8988T (cell line): ENCODE measurements around the gene NKX1-2.
A peak's percentile ranks its signal among the peaks of the same experiment; 100 is the strongest.

Experiments
- DNase-seq: peaks from one replicate; pipeline ENCODE4 v3.0.0; 2011

Gene NKX1-2

DNA sequence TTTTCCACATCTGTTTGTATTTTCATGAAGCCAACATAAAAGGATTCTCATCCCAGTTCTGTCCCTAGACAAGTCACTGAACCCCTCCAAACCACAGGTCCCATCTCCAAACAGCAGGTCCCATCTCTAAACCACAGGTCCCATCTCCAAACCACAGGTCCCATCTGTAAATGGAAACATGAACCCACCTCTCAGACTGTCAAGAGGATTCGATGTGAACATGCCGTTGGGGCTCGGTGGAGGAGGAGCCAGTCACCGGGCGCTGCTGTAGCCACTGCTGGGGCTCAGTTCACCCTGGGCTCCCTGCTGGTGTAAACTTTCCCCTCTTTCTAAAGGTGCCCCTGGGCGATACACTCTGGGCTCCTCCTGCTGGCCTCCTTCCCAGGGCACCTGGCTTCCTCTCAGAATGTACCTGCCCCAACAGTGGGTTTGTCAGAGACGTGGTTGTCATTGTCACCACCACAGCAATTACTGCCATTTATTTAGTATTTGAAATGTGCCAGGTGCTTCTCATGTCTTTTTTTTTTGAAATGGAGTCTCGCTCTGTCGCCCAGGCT, 24.8 kb upstream of the NKX1-2 start:
- no peak for DNase-seq

DNA sequence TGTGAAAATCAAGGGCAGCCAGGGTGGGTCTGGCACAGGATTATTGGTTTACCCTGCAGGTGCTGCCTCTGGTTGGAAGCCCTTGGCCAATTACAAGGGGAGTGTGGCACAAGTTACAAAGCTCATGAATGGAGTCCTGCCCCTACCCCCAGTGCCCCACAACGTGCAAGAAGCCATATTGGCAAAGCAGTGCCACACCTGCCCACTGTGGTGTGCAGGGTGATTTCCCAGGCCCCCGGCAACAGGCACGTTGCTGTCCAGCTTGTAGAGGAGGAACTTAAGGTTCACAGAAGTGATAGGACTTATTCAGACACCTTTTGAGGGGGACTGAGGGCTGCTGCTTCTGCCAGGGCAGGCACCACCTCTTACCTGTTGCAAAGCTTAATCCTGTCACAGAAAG, 23.2 kb upstream of the NKX1-2 start:
- no peak for DNase-seq

DNA sequence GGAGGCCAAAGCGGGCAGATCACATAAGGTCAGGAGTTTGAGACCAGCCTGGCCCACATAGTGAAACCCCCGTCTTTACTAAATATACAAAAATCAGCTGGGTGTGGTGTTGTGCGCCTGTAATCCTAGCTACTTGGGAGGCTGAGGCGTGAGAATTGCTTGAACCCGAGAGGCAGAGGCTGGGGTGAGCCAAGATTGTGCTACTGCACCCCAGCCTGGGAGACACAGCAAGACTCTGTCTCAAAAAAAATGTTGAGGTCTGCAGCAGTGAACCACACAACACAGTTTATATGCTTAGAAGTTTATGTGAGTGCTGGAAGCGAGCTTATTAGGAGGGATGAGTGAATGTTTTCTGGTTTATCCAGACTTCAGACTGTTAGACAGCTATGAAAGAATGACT, 22.2 kb upstream of the NKX1-2 start:
- DNase-seq: no peak

DNA sequence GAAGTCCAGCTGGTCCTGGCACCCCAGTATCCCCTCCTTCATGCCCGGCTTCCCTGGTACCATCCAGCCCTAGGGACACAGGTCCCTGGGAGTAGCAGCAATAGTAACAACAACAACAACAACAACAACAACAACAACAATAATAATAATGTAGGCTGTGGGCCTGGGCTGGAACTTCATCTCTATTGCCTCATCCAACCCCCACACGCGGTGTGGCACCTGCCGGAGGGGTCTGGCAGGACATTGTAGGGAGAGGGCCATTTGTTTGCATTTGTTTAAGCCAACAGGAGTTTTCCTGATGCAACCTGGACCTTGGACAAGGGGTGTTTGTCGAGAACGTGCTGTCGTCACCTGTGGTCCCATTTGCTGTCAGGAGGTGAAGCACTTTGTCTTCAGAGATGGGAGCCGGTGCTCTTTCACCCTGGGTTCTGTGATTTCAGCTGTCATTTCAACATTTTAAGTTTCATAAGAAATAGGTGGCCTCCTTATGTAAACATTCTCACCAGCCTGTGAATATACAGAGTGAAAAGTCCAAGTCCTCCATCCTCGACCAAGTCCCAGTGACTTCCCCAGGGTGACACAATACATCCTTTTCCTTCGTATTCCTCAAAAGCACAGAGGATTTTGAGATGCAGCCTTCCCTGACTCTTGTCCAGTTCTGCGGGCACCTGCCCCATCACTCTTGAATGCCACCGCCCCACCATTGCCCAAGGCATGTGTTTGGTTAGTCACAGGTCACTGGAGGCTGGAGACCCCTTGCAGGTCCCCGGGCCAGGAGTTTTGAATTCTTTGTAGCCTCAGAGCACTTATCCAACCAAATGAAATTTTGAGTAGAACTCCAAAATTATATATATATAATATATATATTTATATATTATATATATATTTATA, 21.0 kb upstream of the NKX1-2 start:
- no peak for DNase-seq

DNA sequence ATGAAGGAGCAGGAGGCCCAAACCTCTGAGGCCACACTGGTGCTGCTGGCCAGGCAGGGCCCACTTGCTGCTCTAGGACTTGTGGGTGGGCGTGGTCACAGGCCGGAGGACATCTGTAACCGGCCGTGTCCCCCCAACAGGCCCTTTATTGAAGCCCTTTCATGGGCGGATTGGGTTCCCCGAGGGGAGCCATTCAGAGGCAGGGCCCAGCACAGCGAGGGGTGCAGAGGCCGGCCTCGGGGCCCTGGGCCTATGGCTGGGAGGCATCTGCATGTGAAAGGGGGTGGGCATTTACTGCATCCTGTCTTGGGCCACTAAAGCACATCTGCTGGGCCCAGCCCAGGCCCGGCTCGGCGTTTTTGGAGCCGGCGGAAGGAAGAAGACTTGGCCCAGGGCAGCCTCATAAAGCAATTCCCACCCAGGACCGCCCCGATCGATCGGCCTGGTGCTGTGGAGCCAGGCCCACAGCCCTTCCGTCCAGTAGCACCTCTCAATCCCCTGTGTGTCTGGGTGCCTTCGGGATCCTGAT, 20.2 kb upstream of the NKX1-2 start:
- no peak for DNase-seq

DNA sequence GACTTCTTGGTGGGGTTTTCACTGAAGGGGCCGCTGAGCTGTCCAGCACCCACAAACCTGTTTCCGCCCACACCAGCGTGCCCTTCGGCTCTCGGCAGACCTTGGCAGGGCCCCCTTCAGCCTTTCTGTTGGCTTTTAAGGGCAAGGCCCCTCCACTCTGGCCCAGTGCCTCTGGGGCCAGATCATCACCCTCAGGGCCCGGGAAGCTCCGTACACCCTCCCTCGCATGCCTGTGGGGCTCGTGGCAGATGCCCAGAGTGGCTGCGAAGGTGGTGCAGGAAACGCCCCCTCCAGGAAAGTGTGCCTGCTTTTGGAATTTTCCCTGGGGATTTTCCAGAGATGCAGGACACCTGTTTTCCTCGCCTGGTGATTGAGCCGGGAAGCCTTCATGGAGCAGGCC, 18.8 kb upstream of the NKX1-2 start:
- no peak for DNase-seq

DNA sequence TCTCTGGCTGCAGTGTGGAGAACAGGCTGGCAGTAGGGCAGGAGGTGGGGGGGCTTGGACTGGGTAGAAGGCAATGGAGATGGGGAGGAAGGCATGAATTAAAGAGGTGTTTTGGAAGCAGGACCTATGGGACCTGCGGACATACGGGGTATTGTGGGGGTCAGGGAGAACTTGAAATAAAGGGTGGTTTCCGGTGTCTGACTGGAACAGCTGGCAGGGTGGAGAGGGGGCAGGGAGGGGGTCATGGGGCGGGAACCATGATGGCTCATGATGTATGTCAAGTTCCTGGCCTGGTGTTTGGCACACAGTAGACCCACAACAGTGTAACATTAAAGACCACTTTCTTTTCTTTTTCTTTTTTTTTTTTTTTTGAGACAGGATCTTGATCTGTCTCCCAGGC, 17.3 kb upstream of the NKX1-2 start:
- no peak for DNase-seq

DNA sequence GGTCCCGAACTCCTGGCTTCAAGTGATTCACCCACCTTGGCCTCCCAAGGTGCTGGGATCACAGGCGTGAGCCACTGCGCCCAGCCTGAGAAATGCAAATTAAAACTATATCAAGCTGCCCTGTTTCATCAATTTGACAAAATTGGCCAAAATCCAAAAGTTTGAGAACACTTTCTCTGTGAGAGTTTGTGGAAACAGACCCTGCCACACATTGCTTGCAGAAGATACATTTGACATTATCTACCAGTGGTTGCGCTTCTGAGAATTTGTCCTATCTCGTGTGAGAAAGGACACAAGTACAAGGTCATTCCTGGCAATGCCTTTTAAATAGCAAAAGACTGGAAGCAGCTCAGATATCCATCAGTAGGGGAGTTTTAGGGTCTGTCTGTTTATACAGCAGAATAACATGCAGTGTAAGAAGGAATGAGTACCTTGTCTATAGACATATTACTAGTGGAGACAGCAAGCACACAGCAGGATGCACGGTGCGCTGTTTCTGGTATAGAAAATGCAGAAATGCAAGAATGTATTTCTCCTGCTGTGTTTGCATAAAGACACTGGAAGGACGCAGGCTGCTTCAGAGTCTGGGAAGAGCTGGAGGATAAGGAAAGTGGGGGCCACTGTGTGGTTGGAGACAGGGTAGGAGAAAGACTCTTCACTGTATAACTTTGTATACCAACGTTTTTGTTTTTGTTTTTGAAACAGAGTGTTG, 16.1 kb upstream of the NKX1-2 start:
- DNase-seq: no peak

DNA sequence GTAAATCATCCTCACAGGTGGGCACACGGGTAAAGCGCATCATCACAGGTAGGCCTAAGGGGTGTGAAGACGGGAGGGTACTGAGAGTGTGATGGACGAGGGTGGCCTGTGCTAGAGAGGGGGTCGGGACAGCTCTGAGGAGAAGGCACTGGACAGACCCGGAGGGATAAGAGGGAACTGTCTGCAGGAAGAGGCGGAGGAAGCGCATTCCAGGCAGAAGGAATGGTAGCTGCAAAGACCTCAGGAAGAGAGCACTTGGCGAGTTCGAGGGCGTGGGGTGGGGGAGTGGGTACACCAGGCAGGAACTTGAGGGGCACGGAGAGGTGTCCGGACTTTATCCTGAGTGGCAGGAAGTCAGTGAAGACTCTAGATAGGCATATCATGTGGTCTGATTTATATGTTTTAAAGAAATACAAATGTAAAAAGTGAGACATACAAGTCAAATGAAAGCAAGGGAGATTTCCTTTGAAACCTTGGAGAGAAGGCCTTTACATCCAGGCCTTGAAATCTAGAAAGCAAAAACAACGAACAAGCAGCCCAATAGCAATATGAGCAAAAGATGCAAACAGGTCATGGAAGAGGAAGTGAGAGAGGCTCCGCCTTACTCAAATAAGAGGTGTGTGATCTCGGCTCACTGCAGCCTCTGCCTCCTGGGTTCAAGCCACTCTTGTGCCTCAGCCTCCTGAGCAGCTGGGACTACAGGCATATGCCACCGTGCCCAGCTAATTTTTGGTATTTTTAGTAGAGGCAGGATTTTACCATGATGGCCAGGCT, 15.4 kb upstream of the NKX1-2 start:
- no peak for DNase-seq

DNA sequence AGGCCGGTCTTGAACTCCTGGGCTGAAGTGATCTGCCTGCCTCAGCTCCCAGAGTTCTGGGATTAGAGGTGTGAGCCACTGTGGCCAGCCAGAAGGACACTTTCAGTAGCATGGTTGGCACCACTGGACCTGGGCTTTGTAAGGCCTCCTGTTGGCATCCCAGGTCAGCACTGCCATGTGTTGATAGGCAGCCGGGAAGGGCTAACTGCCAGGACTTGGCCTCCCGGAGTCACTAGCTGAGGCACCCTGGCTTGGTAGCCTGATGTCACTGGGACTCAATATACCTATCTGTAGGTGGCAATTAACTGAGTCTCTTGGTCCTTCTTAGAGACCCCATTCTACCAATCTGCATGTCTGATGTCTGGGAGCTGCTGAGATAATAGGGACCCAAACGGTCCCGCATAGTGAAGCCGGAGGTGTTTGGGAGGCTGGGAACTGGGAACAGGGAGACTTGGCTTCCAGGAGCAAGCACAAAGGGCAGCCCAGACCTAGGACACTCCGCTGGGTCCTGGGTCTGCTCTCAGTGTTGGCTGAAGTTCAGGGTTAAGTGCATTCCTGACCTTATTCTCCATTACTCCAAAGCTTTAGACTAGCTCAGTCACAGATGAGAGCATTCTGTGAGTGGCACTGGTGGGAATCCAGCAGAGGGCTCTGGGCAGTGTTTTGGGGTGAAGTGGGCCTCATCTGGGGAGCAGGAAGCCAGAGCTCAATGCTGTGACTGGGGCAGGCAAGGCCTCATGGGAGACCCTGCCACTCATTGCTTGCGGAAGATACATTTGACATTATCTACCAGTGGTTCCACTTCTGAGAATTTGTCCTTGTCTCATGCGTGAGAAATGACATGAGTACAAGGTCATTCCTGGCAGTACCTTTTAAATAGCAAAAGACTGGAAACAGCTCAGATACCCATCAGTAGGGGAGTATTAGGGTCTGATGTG, 14.5 kb upstream of the NKX1-2 start:
- DNase-seq: no peak

DNA sequence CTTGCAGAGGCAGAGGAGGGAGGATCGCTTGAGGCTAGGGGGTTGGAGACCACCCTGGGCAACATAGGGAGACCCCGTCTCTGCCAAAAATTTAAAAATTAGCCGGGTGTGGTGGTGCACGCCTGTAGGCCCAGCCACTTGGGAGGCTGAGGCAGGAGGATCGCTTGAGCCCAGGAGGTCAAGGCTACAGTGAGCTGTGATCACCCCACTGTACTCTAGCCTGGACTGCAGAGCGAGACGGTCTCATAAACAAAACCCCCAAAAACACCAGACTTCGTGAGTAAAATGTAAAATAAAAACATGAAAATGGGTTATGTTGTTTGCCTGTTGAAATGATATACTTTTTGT, 12.5 kb upstream of the NKX1-2 start:
- no peak for DNase-seq

DNA sequence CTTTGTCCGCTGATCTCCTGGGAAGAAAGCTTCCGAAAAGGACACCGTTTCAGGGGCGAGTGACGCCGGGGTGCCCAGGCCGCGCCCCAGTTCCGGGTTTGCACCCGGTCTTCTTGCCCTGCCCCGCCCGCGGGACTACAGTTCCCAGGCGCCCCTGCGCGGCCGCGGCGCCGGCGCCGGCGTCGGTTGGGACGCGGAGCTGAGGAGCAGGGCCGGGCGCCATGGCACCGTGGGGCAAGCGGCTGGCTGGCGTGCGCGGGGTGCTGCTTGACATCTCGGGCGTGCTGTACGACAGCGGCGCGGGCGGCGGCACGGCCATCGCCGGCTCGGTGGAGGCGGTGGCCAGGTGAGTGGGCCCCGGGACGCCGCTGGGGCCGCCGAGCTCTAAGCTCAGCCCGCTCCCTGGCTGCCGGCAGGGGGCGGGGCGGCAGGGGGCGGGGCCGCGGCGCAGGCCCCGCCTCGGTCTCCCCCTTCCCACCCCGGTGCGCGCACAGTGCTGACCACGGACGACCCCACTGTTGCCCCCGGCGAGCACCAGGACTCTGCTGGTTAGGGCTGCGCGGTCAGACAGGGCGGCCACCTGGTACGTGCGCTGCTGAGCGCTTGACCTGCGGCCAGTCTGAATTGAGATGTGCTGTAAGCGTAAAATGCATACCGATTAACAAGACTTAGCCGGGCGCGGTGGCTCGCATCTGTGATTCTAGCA, 12.0 kb upstream of the NKX1-2 start, which contains the start of gene LHPP:
LHPP (plus strand) TSS at position 182 of the 706 bp plus-strand sequence; CDS start at position 222, 40 bp downstream.
- DNase-seq: peak; percentile 92

DNA sequence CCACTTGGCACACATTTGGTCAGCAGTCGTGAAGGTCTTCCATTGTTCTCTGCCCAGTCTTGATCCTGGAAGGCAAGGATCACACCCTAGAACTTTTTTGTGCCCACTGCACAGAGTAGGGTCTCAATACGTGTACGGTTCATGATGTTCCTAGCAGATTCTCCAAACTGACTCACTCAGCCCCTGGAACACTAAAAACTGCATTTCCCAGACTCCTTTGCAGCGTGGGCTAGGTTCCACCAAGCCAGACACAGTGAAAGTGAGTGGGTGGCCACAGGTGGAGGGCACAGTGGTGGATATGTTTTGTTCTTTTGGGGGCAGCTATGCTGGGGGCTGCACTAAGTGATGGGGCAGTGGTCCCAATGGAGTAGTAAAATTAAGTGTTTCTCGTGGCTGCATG, 10.3 kb upstream of the NKX1-2 start:
- DNase-seq: no peak

DNA sequence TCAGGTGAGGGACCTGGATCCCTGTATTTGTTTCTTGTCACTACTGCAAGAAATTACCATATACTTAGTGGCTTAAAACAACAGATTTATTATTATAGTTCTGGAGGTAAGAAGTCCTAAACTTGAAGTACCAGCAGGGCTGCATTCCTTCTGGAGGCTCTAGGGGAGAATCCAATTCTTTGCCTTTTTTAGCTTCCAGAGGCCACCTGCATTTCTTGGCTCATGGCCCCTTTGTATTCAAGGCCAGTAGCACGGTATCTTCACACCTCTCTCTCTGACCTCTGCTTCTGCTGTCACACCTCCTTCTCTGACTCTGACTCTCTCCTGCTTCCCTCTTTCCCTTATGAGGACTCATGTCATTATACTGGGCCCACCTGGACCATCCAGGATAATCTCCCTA, 9.6 kb upstream of the NKX1-2 start:
- no peak for DNase-seq

DNA sequence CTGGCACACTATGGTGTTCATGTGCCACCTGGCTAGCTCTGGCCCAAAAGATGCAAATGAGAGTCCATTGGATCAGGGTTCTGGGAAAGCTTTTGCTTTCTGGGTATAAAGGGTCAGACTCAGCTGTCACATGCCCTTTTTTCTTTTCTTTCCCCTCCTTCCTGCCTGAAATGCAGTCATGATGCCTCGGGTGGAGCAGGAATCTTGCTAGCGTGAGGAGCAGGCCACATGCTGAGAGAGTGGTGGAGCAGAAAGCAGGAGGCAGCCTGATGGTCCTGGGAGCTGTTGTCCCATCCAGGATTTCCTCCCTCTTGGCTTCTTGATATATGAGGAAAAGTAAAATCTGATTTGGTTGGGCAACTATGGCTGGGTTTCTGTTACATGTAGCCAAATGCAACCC, 9.1 kb upstream of the NKX1-2 start:
- DNase-seq: no peak

DNA sequence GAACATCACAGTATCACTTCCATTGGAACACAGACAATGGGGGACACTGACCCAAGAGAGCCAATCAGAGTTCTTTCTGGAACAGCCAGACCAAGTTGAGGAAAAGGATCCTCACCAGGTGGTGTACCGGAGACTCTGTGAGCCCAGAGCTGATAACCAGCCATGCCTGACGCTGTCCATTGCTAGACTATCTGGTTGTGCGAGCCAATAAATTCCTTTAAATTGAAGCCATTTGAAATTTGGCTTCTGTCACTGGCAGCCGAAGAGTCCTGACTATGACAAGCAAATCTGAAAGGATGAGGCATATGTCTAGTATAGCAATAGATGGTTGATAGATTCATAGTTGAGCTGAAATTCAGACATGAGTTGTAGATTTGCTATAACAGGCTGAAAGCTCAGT, 8.6 kb upstream of the NKX1-2 start:
- DNase-seq: no peak

DNA sequence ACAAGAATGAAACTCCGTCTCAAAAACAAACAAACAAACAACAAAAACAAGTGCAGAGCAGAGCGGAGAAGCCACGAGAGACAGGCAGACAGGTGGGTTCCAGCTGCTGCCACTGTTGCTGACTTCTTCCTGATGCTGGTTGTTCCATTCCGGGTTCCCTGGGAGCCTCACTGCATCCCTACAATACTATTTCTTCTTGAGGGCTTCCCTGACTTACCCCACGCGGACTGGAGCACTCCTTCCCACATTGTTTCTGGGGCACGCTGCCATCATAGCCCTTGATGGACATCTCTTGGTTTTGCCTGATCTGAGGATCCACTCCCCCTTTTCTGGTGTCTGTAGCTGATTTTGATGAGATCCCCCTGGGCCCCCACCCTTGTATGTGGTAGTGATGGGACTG, 5.6 kb upstream of the NKX1-2 start:
- DNase-seq: no peak

DNA sequence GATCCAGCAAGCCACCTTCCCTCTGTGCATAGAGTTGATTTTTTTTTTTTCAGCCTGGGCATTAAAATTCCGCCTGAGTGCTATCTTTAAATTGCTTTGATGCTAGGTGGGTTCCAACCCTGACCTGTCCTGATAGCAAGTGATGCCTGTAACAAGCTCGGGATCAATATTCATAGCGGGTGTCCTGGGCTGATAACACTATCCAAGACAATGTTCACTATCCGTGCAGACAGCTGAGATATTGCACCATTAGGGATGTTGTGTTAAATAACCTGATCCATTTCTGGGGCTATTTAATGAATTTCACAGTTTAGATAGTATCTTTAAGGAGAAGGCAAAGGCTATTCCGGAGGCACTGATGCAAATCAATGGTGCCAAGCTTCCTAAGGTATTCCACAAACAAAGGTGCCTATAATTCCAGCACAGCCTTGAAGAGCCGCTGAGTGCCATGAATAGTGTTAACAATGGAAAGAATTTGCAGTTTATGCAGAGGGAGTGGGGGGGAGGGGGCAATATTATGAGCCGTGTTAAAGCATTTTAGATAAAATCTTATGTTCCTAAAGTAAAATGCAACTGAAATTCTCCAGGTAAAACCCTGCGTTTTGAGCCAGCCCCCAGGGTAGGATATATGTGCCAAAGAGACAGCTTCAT, 4.2 kb upstream of the NKX1-2 start:
- DNase-seq: no peak

DNA sequence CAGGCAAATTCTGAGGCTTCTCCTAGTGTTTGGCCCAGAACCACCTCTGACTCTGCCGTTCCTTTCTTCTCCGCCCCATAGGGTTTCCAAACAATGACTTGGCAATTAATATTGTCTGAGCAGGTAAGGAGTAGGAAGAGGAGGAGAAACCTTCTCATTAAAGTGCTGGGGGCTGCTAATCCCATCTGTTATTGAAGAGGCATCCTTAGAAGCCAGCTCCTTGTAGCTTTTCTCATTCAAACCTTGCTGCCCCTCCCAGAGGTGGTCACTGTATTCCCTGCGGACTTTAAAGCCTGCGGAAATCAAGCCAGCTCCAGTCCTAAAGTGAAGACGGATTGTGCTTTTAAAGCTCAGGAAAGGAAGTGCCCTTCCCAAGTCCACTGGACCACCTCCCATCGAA, 1.4 kb upstream of the NKX1-2 start:
- DNase-seq: no peak

DNA sequence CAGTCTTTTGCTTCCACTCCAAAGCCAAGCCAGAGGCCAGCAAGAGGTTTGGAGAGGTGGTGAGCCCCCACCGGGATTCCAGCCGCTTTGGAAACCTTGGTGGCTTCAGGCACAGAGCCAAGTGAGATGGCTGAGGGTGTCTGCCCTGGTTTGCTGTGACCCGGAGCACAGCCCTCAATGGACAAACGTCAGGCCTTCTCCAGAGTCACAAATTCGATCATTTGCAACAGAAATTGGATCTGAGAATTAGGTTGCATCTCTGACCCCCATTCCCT, 885 bp upstream of the NKX1-2 start:
- no peak for DNase-seq
